AG09309 (cell line): ENCODE data around the gene JAKMIP1.

ENCODE experiments used
- DNase-seq: peaks from one replicate; pipeline ENCODE4 v3.0.0-alpha.2; 2010; ENCODE audit warnings: low read depth
- H3K4me3 ChIP-seq: 2 replicates; pipeline ENCODE4 v1.5.1; 2011; ENCODE audit warnings: mild to moderate bottlenecking, low read depth, low read length, moderate library complexity; ENCODE audit not compliant: control insufficient read depth
- TF ChIP-seq, protein P1 (sequence below): IDR thresholded peaks from 2 replicates; pipeline ENCODE4 v1.5.1; 2011; ENCODE audit warnings: mild to moderate bottlenecking, low read depth, low read length, inconsistent platforms; ENCODE audit not compliant: insufficient read depth, control insufficient read depth; ENCODE audit errors: missing control alignments

JAKMIP1 gene

DNA sequence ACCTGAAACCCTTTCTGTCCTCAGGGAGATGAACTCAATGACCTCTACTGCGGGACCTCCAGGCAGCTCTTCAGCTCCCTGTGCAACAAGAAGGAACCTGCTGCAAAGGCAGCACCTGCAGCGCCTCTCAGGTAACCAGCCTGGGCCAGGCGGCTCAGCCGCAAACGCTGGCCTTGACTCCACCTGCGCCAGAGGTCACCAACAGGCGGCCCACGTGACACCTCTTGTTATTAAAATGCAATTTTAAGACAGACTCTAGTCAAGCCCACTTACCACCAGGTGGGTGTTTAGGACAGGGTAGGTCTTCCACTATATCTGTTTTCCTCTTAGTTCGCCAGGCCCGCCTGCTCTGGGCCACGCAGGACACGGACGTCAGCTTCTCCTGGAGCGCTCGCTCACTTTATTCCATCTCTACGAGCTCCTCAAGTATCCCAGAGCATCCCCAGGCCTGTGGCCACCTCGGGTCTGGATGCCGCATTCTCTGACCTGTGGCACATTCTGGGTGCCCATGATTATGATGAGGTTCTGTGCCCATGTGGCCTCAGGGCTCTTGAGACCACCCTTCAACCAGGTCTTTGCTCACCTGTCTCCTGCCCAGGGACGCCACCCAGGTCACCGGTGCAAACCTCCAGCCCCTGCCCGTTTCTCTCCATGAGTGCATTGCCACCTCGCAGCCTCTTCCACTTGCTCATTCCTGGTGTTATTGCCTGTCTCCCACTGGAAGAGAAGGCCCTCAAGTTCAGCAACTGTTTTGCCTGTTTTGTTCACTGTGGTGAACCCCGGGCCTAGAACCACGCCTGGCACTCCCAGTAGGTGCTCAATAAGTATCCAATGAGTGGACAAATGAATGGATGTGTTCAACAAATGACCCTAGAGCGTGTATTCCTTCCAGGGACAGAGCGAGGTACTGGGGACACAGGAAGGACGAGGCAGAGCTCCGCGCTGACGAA, 32.8 kb upstream of the JAKMIP1 start:
- no peak for DNase-seq
- TF ChIP-seq, protein P1, sequence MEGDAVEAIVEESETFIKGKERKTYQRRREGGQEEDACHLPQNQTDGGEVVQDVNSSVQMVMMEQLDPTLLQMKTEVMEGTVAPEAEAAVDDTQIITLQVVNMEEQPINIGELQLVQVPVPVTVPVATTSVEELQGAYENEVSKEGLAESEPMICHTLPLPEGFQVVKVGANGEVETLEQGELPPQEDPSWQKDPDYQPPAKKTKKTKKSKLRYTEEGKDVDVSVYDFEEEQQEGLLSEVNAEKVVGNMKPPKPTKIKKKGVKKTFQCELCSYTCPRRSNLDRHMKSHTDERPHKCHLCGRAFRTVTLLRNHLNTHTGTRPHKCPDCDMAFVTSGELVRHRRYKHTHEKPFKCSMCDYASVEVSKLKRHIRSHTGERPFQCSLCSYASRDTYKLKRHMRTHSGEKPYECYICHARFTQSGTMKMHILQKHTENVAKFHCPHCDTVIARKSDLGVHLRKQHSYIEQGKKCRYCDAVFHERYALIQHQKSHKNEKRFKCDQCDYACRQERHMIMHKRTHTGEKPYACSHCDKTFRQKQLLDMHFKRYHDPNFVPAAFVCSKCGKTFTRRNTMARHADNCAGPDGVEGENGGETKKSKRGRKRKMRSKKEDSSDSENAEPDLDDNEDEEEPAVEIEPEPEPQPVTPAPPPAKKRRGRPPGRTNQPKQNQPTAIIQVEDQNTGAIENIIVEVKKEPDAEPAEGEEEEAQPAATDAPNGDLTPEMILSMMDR: no peak
- no peak overlapping the region for H3K4me3 ChIP-seq

DNA sequence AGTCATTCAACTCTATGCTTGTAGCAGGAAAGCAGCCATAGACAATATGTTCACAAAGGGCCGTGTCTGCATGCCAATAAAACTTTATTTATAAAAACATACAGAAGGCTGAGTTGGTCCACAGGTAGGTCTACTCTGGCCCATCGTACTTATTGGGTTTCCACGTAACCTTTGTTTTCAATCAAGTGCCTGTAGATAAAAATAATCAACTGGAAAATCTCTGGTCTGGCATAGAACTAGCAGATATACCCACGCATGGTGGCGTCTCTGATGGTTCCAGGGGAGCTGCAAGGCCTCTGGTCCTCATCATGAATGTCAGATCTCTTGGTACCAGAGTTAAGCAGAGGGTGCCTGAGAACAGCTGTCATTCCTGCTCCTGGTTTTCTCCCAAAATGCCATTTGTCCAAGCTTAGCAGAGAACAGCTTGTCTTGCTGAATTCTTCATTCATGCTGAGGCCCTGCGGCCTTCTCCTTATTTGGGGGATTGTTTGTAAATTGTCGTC, 31.4 kb upstream of the JAKMIP1 start:
- TF ChIP-seq, protein P1: no peak
- no peak for DNase-seq
- H3K4me3 ChIP-seq: no peak overlapping the region

DNA sequence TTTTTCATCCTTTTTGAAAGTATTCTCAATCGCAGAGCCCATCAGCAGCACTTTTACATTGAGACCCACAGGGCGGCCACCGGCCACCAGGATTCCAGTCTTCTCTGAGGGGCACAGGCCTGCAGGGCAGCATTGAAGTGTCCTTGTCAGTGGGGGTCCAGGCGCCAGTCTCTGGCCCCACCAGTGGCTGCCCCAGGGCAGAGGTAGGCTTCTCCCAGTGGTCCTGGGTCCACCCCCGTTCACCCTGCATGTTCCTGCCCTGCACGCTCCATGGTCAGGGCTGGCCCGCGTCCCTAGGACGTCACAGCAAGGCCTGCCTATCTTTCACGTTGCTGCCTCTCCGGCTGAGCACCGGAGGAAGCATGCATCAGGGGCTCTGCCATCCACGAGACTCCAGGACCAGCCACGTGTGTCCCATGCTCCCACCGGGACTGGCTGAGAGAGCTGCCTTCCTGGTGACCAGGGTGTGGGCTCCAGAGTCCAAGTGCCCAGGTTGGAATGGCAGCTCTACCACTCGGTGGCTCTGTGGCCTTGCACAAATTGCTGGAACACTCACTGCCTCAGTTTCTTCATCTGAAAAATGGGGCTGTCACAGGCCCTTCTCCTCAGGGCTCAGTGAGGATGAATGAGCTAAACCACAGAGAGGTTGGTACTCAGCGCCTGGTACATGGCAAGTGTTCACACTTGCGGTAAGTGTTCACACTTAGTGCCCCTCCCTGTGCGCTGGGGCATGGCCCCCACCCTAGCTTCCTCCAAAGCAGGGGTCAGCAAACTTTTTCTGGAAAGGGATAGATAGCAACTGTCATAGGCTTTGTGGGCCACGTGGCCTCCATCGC, 30.7 kb upstream of the JAKMIP1 start:
- TF ChIP-seq, protein P1: no peak
- no peak for DNase-seq
- H3K4me3 ChIP-seq: no peak overlapping the region

DNA sequence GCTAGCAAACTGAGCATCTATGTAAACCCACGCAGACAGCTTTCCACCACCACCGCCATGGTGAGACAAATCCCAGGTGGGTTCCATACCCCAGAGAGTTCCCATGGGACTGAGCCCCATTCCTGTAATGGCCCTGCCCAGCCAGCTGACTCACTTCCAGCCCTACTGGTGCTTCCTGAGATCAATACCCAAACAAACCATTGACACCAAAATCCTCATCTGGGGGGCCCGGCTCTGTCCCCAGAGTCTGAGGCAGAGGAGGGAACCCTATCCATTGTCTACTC, 30.1 kb upstream of the JAKMIP1 start:
- DNase-seq: no peak
- TF ChIP-seq, protein P1: no peak
- H3K4me3 ChIP-seq: no peak overlapping the region

DNA sequence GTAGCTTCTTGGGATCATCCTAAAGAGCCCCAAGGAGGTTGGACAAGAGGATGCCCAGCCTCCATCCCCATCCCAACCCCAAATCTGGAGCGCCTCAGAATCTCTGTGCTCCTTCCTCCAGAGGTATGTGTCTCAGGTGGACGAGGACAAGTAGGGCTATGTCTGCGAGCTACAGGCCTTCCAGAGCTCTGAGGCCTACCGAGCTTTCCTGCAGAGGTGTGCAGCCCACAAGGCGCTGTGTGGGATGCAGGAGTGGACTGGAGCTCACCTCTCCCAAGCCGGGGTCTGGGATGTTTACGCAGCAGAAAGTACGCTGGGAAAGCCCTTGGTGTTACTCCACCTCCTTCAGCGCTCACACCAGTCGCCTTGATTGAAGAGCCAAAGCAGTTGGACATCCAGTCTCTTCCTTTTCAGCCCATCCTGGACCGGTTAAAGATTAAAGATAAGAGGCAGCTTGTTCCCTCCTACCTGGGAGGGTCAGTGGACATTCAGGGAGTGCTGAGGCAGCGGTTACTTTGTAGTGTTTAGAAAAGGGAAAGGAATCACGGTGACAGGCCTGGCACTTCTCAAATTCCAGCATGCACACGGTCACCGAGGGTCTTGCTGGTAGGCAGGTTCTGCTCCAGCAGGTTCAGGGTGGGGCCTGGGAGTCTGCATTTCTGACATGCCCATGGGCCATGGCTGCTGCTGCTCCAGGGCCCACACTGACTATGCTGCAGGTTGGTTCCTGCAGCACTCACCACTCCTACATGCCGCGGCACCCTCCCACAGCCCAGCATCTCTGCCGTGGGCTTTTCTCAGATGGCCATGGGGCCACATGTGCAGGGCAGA, 29.5 kb upstream of the JAKMIP1 start:
- TF ChIP-seq, protein P1: no peak
- no peak for DNase-seq
- H3K4me3 ChIP-seq: no peak overlapping the region

DNA sequence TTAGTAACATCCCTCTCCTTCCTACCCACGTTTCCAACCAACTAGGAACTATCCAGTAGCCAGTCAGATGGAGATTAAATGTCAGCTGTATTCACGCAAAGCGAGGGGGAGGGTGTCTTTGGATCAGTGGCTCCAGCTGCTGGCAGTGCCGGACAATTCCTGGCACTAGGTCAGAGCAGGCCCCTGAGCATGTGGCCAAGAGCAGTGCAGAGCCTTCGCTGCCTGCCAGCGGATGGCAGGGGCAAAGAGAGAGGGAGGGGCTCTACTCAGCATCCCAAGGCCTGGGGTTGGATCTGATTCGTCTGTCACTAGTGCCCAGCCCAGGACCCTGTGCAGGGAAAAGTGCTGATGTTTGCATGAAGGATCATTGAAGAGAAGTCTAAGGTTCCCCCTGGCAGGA, 28.7 kb upstream of the JAKMIP1 start:
- TF ChIP-seq, protein P1: no peak
- H3K4me3 ChIP-seq: no peak overlapping the region
- DNase-seq: no peak
